Fibroblast of pulmonary artery (primary cell): ENCODE results near the gene NRG2.

Experiments
- DNase-seq: peaks from one replicate; pipeline ENCODE4 v3.0.0-alpha.2; 2010; ENCODE audit warnings: low read depth
- H3K4me3 ChIP-seq: replicated peaks from 2 replicates; pipeline ENCODE4 v1.5.1; 2011; ENCODE audit warnings: low read depth, mild to moderate bottlenecking, control low read depth, low read length, moderate library complexity
- TF ChIP-seq, protein P1 (sequence below): IDR thresholded peaks from 2 replicates; pipeline ENCODE4 v1.5.1; 2011; ENCODE audit warnings: mild to moderate bottlenecking, control low read depth, low read length, inconsistent platforms; ENCODE audit errors: missing control alignments

NRG2 gene

DNA sequence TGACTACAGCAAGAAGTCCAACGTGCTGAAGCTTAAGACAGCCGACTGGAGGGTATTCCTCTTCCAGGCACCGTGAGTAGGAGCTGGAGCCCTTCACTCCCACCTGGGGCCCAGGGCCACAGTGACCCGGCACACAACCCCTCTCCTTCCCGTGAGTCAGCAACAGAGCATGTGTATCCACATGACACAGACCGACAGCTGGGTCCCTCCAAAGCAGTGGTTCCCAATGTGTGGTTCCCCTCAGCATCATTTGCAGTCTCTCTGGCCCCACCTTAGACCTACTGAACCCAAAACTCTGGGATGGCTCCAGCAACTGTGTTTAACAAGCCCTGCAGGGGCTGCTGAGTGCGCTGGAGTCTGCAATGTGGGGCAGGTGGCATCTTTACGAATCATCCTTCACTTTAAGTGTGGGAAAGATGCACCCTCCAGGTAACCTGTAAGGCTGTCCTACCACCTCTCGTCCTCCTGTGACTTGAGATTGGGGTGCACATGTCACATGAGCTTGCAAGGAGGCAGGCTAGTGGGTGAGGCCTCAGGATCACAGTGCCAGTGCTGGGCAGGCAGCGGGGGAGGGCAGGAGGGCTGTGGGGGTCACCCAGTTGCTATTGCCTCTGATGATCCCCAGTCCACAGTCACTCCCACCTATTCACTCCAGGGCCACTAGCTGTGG lies 205.3 kb downstream of the NRG2 start:
- H3K4me3 ChIP-seq, result no peak overlapping the region
- no peak for DNase-seq
- TF ChIP-seq, protein P1, sequence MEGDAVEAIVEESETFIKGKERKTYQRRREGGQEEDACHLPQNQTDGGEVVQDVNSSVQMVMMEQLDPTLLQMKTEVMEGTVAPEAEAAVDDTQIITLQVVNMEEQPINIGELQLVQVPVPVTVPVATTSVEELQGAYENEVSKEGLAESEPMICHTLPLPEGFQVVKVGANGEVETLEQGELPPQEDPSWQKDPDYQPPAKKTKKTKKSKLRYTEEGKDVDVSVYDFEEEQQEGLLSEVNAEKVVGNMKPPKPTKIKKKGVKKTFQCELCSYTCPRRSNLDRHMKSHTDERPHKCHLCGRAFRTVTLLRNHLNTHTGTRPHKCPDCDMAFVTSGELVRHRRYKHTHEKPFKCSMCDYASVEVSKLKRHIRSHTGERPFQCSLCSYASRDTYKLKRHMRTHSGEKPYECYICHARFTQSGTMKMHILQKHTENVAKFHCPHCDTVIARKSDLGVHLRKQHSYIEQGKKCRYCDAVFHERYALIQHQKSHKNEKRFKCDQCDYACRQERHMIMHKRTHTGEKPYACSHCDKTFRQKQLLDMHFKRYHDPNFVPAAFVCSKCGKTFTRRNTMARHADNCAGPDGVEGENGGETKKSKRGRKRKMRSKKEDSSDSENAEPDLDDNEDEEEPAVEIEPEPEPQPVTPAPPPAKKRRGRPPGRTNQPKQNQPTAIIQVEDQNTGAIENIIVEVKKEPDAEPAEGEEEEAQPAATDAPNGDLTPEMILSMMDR, result no peak

DNA sequence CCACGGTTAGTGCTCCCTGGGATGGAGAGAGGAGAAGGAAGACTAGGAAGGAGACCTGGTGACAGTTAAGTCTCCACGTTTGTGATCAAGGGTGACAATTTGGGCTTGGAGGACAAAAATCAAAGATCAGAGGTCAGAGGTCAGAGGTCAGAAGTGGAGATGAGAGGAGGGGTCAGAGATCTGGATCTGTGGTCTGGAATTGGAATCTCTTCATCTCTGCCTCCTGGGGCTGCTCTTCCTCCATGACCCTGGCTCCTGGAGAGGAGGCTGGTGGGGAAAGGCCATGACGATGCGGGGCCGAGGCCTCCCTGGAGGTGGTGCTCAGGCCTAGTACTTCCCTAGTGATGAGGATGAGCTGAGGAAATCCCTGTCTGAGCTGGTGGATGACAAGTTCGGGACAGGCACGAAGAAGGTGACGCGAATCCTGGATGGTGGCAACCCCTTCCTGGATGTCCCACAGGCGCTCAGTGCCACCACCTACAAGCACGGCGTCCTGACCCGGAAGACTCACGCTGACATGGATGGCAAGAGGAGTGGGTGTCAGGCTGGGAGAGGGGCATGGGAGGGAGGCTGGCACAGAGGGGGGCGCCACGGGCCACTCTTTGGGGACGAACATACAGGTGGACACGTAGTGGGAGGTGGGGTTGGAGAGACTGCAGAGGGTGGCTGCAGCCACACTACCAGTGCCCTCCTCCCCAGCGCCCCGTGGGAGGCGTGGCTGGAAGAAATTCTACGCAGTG lies 206.5 kb downstream of the NRG2 start:
- H3K4me3 ChIP-seq, result no peak overlapping the region
- DNase-seq, result no peak
- TF ChIP-seq, protein P1, result no peak

DNA sequence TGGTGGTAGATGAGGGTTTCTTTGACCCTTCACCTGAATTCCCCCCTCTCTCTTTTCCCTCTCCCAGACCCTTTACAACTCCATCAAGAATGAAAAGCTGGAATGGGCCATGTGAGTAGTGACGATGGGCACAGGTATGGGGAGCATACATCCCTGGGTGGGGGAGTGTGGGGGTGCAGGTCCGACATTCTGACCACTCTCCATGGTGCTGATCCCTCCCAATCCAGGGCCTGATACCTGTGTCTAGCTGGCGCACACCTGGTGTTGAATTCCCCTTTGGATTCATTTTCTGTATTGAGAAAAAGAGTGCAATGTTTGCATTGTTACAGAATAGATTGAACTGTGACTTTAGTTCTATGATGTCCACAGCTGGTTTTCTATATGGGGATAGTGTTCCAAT lies 207.4 kb downstream of the NRG2 start:
- no peak overlapping the region for H3K4me3 ChIP-seq
- DNase-seq, result no peak
- TF ChIP-seq, protein P1, result no peak

DNA sequence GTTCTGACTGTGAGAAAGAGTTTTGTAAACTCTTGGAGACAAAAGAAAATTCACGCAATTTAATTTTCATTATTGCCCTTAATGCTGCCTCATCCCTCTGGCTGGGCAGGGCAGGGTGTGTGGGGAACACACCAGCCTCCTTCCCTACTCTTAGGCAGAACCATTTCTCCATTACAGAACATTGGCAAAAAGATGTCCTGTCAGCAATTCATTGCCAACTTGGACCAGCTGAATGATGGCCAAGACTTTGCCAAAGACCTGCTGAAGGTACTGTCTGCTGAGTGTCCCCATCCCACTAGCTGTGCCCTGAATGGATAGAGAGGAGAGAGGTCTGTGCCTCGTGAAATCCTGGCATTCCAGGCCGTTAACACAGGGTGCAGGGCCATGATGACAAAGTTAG lies 209.6 kb downstream of the NRG2 start:
- DNase-seq, result no peak
- H3K4me3 ChIP-seq, result no peak overlapping the region
- TF ChIP-seq, protein P1, result no peak

DNA sequence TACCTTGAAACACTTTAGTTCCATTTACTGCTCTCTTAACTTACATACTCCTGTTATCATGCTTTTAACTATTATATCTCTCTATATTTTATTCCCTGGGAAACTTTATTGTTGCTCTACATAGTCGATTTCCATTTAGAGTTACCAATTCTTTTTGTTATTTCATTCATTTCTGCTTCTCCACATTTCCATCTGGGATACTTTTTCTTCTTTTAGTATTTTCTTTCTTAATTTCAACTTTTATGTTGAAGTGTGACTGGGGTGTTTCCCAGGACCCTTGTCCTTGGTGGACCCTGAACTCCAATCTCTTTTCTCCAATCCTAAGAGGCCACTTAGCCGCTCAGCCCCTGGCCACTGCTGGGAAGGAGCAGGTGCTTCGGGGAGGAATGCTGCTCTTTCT lies 211.5 kb downstream of the NRG2 start:
- TF ChIP-seq, protein P1, result no peak
- DNase-seq, result no peak
- H3K4me3 ChIP-seq, result no peak overlapping the region

DNA sequence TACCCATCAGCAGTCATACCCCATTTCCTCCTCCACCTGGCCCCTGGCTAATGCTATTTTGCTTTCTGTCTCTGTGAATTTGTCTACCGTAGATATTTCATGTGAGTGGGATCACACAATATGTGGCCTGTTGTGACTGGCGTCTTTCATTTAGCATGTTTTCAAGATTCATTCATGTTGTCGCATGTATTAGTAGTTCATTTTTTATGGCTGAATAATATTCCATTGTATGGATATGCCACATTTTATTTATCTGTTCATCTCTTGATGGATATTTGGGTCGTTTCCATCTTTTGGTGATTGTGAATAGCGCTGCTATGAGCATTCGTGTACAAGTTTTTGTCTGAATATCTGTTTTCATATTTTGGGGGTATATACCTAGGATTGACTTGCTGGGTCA lies 213.6 kb downstream of the NRG2 start:
- DNase-seq, result no peak
- H3K4me3 ChIP-seq, result no peak overlapping the region
- TF ChIP-seq, protein P1, result no peak
